Right lobe of liver (tissue), 4 donors: Measurements from ENCODE around the gene RASA2.

Experiments used
- POLR2A ChIP-seq: fragments of 450-650 bp; IDR thresholded peaks from one replicate; pipeline ENCODE4 v1.6.1; 2017; ENCODE audit warnings: antibody characterized with exemption, mild to moderate bottlenecking
- TF ChIP-seq, protein P1 (sequence below), 4 donors: fragments of 200-600 bp in 3 of 4; fragments of 450-650 bp in 1 of 4; IDR thresholded peaks; one replicate each; pipeline versions ENCODE4 v1.5.1 to v1.8.0; 2016 to 2022; ENCODE audit warnings: antibody characterized with exemption in 4 of 4, mild to moderate bottlenecking in 2 of 4
- donor health status: DM: no; HTN: no; CAD: no.
- donor health status: DM: no; HTN: no; CAD: no.
- donor health status: DM: no; HTN: yes; CAD: no.

DNA sequence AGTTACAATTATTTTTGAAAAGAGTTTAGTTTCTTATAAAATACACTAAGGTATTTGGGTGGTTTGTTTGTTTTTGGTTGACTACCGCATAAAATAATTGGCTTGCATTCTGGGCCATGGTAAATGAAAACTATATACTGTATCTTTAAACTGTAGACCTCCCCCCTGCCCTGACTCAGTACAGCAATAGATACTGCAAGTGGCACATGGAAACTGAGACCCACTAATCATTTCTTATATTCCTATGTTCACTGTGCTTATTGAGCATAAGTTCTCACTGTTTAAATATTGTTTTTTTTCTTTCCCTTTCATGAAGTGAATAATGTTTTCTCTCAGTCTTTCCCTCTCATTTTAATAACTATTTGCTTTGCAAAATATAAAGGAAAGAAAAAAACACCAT lies 45.8 kb downstream of the RASA2 start:
- TF ChIP-seq, protein P1, sequence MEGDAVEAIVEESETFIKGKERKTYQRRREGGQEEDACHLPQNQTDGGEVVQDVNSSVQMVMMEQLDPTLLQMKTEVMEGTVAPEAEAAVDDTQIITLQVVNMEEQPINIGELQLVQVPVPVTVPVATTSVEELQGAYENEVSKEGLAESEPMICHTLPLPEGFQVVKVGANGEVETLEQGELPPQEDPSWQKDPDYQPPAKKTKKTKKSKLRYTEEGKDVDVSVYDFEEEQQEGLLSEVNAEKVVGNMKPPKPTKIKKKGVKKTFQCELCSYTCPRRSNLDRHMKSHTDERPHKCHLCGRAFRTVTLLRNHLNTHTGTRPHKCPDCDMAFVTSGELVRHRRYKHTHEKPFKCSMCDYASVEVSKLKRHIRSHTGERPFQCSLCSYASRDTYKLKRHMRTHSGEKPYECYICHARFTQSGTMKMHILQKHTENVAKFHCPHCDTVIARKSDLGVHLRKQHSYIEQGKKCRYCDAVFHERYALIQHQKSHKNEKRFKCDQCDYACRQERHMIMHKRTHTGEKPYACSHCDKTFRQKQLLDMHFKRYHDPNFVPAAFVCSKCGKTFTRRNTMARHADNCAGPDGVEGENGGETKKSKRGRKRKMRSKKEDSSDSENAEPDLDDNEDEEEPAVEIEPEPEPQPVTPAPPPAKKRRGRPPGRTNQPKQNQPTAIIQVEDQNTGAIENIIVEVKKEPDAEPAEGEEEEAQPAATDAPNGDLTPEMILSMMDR (IDR thresholded peaks at IDR 0.05): no peak
- TF ChIP-seq POLR2A: no peak
